ENCODE results near the gene NCAM1. TPM values are rescaled to one million over a fixed set of nuclear protein-coding genes. Genes with fewer than 3 reads are reported as not detected.
"Not testable (repeated sequence)": the region's sequence is repeated elsewhere in the genome, so short reads cannot be mapped to it uniquely, and the experiment has no call there.

NCAM1 gene
- polyA plus RNA-seq (2013, experiment 1 of 2; ENCODE audit: insufficient read length), result 12.7 TPM
- 11.6 TPM for polyA plus RNA-seq (2013, experiment 2 of 2; ENCODE audit: insufficient read length)

- DNase-seq, result peak; percentile 95
Measured at GRCh38 chr11:112961146-112961668, at the start of gene NCAM1. Gene NCAM1, plus strand, starts transcription at chr11:112961420.

GRCh38 chr11:112922606-112923005, 38.6 kb upstream of the NCAM1 start:
- no peak for DNase-seq

DNA sequence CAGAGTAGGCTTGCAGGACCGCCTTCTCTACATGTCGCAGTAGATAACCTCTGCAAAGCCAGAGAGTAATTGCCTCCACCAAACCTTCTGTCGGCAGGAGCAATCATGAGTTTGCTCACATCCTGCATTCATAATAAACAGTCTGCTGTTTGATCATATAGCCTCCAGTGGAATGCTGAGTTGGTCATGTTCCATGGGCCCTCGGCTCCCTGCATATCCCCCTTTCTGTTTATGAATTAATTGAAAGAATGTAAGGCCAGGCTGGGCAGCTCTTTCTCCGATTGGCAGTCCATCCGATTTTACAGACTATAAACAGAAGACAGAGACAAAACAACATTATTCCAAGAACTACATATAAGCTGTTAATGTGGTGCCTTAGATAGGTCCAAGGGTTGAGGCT, 36.4 kb upstream of the NCAM1 start:
- DNase-seq, result not testable (repeated sequence)

- no peak for DNase-seq
Measured at GRCh38 chr11:112925516-112926310, 35.5 kb upstream of the NCAM1 start.

GRCh38 chr11:112928136-112928535, 33.1 kb upstream of the NCAM1 start:
- no peak for DNase-seq

GRCh38 chr11:112929432-112929831, 31.8 kb upstream of the NCAM1 start:
- no peak for DNase-seq

- no peak for DNase-seq
Measured at GRCh38 chr11:112931703-112932102, 29.5 kb upstream of the NCAM1 start.

GRCh38 chr11:112932593-112932992, 28.6 kb upstream of the NCAM1 start:
- DNase-seq, result no peak

DNA sequence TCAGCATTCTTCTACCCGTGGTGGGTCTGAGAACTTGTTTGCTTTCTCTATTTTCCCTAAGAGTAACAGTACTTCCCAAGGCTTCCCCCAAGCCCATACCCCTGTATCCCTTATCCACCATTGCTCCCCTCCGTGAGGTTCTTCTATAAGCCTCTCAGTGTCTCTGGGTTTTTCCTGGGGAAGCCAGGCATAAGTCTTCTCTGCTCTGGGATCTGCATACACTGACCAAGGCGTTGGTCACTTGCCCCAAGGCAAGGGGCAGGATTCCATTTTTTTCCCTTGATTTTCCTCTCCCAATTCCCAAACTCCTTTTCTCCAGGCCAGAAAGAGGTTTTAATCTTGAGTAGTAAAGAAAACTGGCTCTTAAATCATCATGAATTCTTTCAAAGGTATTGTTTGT, 27.2 kb upstream of the NCAM1 start:
- no peak for DNase-seq

DNA sequence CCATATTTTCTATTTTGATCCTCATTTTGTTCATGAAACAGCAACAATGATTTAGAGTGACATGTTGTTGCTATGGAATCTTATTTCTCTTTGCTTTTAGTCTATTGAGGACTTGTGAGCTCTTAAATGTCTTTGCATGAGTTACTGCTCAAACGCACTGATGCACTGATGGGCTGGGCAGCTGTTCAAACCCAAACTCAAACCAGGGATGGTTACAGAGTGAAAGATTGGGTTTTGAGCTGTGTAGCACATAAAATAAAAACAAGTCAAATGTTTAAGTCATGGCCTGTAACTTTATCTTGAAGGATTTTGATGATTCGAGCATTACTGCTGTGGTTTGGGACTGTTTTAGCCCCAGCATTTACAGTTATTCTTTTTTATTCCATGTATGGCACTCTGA, 20.1 kb upstream of the NCAM1 start:
- DNase-seq, result no peak

- no peak for DNase-seq
Measured at GRCh38 chr11:112942966-112943643, 18.1 kb upstream of the NCAM1 start.

DNA sequence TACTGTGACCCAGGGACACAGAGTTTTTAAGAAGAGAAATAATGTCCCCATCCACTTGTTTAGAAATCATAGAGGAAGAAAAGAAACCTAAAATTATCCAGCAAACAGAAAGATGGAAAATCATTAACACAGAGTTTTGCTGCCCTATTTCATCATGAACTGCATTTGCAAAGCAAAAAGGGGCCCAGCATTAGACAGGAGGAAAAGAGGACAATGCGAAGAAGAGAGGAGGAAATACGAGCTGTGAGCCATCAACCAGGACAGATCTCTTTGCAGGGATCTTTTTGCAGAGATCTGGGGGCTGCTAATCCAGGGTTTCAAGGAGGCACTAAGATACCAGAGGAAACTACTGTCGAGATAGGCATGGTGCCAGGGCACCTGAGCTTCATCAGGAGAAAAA, 14.4 kb upstream of the NCAM1 start:
- DNase-seq, result no peak

DNA sequence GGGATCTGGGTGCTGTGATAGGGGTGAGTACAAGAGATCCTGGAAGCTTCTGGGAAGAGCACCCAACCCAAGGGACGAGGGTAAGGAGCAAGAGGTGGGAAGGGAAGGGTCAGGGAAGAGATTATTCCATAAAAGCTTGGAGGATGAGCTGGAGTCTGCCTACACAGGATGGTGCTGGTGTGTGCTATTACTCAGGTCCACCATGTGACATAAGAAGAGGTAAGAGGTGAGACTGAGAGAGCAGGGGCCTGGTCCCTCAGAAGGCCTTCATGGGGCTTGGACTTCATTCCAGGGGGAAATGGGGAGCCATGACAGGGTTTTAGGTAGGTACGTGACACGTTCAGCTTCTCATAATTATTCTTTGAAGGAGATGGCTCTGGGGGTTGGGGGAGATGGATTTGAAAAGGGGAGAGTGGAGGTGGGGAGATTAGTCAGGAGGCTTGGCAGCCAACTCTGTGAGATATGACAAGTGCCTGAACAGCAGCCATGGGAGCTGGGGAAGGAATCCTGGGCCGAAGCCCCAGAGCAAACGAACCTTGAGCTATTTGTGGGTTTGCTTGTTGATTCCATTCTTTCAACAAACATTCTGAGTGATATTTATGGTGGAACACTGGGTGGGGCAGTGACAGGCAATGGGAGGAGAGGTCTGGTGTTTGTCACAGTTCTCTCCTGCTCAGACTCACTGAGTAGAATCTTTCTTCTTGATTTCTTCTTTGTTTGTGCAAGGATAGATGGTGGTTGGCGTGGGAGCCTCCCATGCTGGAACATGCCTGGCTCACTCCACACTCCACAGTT, 11.2 kb upstream of the NCAM1 start:
- DNase-seq, result no peak

- DNase-seq, result peak; percentile 45
Measured at GRCh38 chr11:112958670-112959069, 2.5 kb upstream of the NCAM1 start.

DNA sequence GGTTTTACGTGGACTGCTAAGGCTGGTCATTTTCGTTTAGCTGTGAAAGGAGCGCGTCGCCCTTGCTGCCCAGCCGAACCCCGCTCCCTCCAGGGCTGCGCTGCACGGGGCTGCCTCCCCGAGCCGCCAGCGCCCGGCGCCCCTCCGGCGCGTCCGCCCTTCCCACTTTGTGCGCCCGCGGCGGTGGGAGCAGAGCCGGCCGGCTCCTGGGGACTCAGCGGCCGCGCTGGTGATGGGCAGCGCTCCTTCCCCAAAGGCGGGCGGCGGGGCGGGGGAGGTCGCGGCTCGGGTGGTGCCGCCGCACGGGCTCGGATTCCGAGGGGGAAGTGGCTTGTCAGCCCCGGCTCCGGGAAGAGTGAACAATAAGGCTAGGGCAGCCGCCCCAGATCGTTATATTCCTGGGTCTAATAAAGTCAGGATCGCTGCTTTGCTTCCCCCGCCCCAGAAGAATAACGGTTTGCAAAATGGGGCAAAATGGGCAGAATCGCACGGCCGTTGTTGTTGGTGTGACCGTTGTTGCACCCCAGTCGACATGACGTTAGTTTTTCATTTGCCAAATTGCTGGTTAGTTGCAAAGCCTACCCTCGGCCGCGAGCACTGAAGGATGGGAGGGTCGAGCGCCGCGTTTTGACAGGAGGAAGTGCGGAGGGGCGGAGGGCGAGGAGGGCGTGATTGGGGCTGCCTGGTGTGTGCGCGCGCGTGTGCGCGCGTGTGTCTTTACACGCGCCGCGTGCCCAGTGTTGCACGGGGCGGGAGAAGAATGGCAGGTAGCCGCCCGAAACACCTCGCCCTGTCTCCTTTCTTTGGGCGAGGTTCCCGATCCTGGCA, 745 bp downstream of the NCAM1 start:
- DNase-seq, result no peak

- DNase-seq, result peak; percentile 51
Measured at GRCh38 chr11:112962579-112963367, 1.6 kb downstream of the NCAM1 start.

DNA sequence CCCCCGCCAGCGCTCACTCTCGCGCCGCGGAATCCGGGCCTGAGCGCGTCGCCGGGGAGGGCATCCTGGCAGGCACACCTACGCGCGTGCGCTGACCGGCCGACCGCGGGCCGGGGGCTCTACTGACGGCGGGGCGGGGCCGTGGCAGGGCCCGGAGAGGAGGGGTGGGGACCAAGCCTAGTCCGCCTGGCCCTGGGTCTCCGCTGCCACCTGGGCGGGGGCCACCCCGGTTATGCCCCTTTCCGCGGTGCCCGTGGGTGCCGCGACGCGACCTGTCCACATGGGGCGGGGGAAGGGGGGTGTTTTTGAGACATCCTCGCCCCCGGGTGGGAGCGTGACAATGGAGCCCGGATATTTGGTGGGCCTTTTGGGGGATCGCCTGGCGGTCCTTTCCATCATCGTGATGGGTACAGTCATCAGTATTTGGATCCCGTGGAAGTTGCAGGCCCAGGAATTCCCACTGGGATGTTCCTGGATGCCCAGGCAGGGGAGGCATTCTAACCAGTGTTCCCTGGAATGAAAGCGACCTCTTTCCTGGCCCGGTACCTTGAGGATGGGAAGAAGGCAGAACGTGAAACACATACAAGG, 2.2 kb downstream of the NCAM1 start:
- DNase-seq, result no peak

DNA sequence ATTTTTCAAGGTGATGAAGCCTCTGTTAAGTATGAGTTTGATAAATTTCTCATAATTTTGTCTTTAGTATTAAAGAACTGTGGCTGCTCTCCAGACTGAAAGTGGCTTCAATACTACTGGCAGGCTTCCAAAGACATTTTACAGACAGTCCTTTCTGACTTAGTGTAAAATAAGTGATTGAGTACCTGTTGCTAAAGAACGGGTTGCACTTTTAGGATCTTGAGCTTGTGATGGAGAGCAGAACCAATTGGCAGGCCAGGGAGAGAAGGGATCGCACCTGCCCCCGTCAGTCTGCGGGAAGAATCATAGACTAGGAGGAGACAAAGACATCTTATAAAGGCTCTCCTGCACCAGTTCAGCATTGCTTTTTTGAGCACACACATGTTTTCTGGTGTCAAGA, 4.4 kb downstream of the NCAM1 start:
- no peak for DNase-seq

DNA sequence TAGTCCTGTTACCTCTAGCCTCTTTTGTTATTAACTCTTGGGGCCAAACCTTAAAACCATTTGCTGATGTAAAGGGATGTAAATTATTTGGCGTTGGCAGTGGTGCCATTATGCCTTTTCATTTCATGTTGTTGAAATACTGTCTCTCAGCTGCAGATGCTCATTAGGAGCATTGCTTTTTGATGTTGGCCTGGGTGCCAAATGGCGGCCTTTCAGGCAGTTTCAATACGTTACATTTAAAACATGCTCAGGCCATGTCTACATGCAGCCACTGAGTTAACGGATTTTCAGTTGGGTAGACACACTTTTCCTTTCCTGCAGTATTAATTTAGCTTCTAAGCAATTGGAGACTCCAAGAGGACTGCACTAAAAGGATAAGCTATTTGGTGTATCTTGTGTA, 5.3 kb downstream of the NCAM1 start:
- DNase-seq, result no peak

DNA sequence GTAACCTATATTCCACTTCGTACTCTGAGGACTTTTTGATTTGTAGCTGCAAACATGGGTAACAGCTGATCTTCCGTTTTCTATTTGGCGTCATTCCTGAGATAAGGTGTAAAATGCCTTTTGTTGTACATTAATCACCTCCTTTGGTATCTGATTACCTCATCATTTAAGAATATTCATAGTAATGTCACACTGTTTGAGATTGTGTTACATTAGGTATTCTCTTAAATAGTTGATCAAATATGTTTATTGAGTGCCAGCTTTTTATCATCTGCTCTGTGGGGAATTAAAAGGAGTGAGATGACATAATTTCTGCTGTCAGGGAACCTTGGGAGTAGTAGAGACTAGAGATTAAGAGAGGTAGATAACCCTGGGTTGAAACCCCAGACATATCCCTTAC, 5.9 kb downstream of the NCAM1 start:
- no peak for DNase-seq
